Measurements from ENCODE around the gene PPP3CA. TPM values are rescaled to one million over a fixed set of nuclear protein-coding genes. Genes with fewer than 3 reads are reported as not detected.

PPP3CA gene
- total RNA-seq, 4 donors from 2014 or later: 19.0 to 39.6 (median 20.3) TPM

GRCh38 chr4:101190751-101191150, 156.6 kb downstream of the PPP3CA start:
- DNase-seq: no peak
- Histone ChIP-seq H3K27me3 (no peaks in the 10 kb centered on the region), H3K9me3 (no peaks in the 10 kb centered on the region), H3K4me3 (no peak overlapping the region), H3K4me1 (peaks cover 0 to 18% (median 0%) of the 10 kb centered on the region in 4 donors), H3K27ac (peak overlapping the region in 2 of 4 donors; percentile 51 to 62), H3K36me3 (no peaks in the 10 kb centered on the region)
- TF ChIP-seq CTCF (IDR thresholded peaks at IDR 0.05) (no peak), POLR2A (IDR thresholded peaks at IDR 0.05) (no peak)

GRCh38 chr4:101188906-101189305, 158.4 kb downstream of the PPP3CA start:
- no peak for DNase-seq
- Histone ChIP-seq H3K36me3 (no peaks in the 10 kb centered on the region), H3K4me3 (no peak overlapping the region), H3K9me3 (no peaks in the 10 kb centered on the region), H3K4me1 (peaks cover 0 to 22% (median 0%) of the 10 kb centered on the region in 4 donors), H3K27ac (no peak overlapping the region), H3K27me3 (no peaks in the 10 kb centered on the region)
- TF ChIP-seq CTCF (IDR thresholded peaks at IDR 0.05) (no peak), POLR2A (IDR thresholded peaks at IDR 0.05) (no peak)

- Histone ChIP-seq H3K4me1 (peaks cover 0 to 26% (median 0%) of the 10 kb centered on the region in 4 donors), H3K4me3 (no peak overlapping the region), H3K9me3 (no peaks in the 10 kb centered on the region), H3K27ac (no peak overlapping the region), H3K27me3 (no peaks in the 10 kb centered on the region), H3K36me3 (no peaks in the 10 kb centered on the region)
- no peak for DNase-seq
- TF ChIP-seq POLR2A (IDR thresholded peaks at IDR 0.05) (no peak), CTCF (IDR thresholded peaks at IDR 0.05) (peak in 4 of 6 experiments; percentile 11 to 55 (median 50))
Observed at GRCh38 chr4:101187841-101188240, 159.5 kb downstream of the PPP3CA start.

GRCh38 chr4:101186567-101187184, 160.7 kb downstream of the PPP3CA start:
- no peaks in the 10 kb centered on the region for H3K27me3 ChIP-seq
- H3K4me3 ChIP-seq: no peak overlapping the region
- peaks cover 0 to 15% (median 0%) of the 10 kb centered on the region in 4 donors for H3K4me1 ChIP-seq
- no peak for DNase-seq
- H3K36me3 ChIP-seq: no peaks in the 10 kb centered on the region
- no peaks in the 10 kb centered on the region for H3K9me3 ChIP-seq
- no peak overlapping the region for H3K27ac ChIP-seq
- no peak for TF ChIP-seq POLR2A (IDR thresholded peaks at IDR 0.05)
- no peak for TF ChIP-seq CTCF (IDR thresholded peaks at IDR 0.05)

GRCh38 chr4:101184668-101185067, 162.7 kb downstream of the PPP3CA start:
- peak overlapping the region in 2 of 4 donors; percentile 57 to 72 for H3K27ac ChIP-seq
- DNase-seq: peak in 2 of 3 donors; percentile 54
- no peak for TF ChIP-seq CTCF (IDR thresholded peaks at IDR 0.05)
- TF ChIP-seq POLR2A (IDR thresholded peaks at IDR 0.05): no peak
- no peaks in the 10 kb centered on the region for H3K9me3 ChIP-seq
- peaks cover 0 to 8% (median 0%) of the 10 kb centered on the region in 4 donors for H3K4me1 ChIP-seq
- no peaks in the 10 kb centered on the region for H3K27me3 ChIP-seq
- H3K36me3 ChIP-seq: no peaks in the 10 kb centered on the region
- no peak overlapping the region for H3K4me3 ChIP-seq

Data from Peyer's patch (tissue), 4 donors.